ENCODE results near the gene HYKK. TPM values are rescaled to one million over a fixed set of nuclear protein-coding genes. Genes with fewer than 3 reads are reported as not detected.
"Not testable (repeated sequence)": the region's sequence is repeated elsewhere in the genome, so short reads cannot be mapped to it uniquely, and the experiment has no call there.

HYKK gene
- total RNA-seq, 6 donors from 2014 or later = 2.8 to 6.3 (median 3.2) TPM

DNA sequence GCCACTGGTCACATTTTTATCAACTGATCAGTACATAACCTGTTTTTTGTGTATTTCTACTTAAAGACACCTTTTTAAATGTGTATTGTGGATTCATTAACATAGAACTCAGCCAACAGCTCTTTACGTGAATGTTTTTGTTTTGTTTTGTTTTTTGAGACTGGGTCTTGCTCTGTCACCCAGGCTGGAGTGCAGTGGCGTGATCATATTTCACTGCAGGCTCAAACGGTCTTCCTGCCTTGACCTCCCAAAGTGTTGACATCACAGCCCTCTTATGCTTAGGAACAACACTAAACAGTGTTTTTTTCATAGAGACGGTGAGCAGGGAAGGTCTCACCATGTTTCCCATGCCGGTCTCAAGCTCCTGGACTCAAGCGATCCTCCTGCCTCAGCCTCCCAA lies 42.8 kb downstream of the HYKK start:
- 73 to 83% methylated on average over 6 of the region's 6 CpGs for WGBS, 2 donors
- ATAC-seq (ENCODE audit: low FRiP score in 2 of 2) (no peak), DNase-seq (no peak)
- Histone ChIP-seq H3K27ac (no peak overlapping the region), H3K9me3 (no peaks in the 10 kb centered on the region), H3K4me3 (no peak overlapping the region), H3K27me3 (no peaks in the 10 kb centered on the region), H3K4me1 (no peaks in the 10 kb centered on the region), H3K36me3 (peaks cover 41 to 62% (median 54%) of the 10 kb centered on the region in 4 donors)
- TF ChIP-seq POLR2A (IDR thresholded peaks at IDR 0.05) (no peak), EP300 (IDR thresholded peaks at IDR 0.05) (no peak), POLR2AphosphoS5 (IDR thresholded peaks at IDR 0.05) (no peak)
- TF ChIP-seq, protein P1, sequence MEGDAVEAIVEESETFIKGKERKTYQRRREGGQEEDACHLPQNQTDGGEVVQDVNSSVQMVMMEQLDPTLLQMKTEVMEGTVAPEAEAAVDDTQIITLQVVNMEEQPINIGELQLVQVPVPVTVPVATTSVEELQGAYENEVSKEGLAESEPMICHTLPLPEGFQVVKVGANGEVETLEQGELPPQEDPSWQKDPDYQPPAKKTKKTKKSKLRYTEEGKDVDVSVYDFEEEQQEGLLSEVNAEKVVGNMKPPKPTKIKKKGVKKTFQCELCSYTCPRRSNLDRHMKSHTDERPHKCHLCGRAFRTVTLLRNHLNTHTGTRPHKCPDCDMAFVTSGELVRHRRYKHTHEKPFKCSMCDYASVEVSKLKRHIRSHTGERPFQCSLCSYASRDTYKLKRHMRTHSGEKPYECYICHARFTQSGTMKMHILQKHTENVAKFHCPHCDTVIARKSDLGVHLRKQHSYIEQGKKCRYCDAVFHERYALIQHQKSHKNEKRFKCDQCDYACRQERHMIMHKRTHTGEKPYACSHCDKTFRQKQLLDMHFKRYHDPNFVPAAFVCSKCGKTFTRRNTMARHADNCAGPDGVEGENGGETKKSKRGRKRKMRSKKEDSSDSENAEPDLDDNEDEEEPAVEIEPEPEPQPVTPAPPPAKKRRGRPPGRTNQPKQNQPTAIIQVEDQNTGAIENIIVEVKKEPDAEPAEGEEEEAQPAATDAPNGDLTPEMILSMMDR (IDR thresholded peaks at IDR 0.05) = no peak

DNA sequence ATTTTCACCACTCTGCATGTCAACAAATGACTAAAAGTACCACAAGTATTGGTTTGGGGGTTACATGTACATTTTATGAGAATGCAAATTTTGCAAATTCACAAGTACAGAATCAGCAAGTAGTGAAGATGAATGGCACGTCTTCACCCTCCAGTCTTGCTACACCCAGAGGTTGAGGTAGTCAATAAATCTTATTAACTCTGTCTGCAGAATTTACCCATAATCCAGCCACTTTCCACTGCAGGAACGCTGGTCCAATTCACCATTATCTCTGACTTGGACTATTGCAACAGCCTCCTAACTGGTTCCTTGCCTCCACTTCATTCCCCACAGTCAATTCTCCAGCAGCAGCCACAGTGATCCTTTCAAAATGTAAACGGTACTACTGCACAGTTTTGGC lies 43.4 kb downstream of the HYKK start:
- no peak overlapping the region for H3K27ac ChIP-seq
- no peak for ATAC-seq (ENCODE audit: low FRiP score in 2 of 2)
- 77 to 80% methylated on average over 3 of the region's 3 CpGs for WGBS, 2 donors

DNA sequence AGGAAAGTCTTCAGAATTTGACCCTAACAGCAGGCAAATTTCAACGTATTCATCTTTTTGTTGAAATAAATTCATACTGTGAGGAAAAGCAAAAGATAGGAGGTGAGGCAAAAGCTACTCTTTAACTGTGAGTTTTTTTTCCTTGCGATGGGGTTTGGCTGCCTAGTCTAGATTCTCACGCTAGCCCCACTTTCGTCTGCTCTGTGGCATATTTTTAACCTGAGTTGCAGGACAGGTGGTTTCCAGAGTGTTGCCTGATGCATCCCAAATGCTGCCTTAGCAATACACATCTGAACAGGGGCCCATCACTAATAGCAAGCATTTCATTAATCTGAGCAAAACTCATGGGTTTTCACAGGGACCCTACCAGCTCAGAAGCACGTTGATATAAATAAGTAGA lies 44.5 kb downstream of the HYKK start:
- Histone ChIP-seq H3K4me3 (no peak overlapping the region), H3K36me3 (peaks cover 24 to 45% (median 38%) of the 10 kb centered on the region in 4 donors), H3K27me3 (no peaks in the 10 kb centered on the region), H3K27ac (no peak overlapping the region), H3K4me1 (no peaks in the 10 kb centered on the region), H3K9me3 (no peaks in the 10 kb centered on the region)
- no peak for DNase-seq
- no peak for ATAC-seq (ENCODE audit: low FRiP score in 2 of 2)
- no peak for TF ChIP-seq EP300 (IDR thresholded peaks at IDR 0.05)
- TF ChIP-seq, protein P1 (IDR thresholded peaks at IDR 0.05) = no peak
- TF ChIP-seq POLR2AphosphoS5 (IDR thresholded peaks at IDR 0.05) = no peak
- TF ChIP-seq POLR2A (IDR thresholded peaks at IDR 0.05) = no peak
- WGBS, 2 donors = 87 to 88% methylated on average over 5 of the region's 5 CpGs

More for the DNA sequence above, 43.4 kb downstream of the HYKK start:
- no peaks in the 10 kb centered on the region for H3K4me1 ChIP-seq
- DNase-seq = no peak
- no peaks in the 10 kb centered on the region for H3K9me3 ChIP-seq
- TF ChIP-seq POLR2AphosphoS5 (IDR thresholded peaks at IDR 0.05) = no peak
- TF ChIP-seq POLR2A (IDR thresholded peaks at IDR 0.05) = no peak
- H3K36me3 ChIP-seq = peaks cover 35 to 56% (median 48%) of the 10 kb centered on the region in 4 donors
- H3K27me3 ChIP-seq = no peaks in the 10 kb centered on the region
- no peak overlapping the region for H3K4me3 ChIP-seq

DNA sequence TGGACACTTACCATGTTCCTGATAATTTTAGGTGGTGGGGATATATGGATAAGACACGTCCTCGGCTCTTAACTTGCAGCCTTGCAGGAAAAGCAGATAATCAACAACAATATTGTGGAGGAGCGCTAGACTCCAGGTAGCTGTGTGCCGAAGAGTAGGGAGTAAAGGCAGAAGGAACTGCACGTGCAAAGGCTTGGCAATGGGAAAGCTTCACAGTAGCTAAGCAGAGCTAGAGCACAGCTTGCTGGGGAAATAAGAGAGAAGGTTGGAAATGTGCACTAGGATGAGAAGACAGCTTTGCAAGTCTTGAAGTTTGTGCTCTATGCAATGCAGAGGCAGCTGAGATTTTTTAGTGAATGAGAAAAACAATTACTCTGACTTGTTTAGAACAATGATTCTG lies 45.2 kb downstream of the HYKK start:
- DNase-seq = no peak
- no peaks in the 10 kb centered on the region for H3K4me1 ChIP-seq
- no peak overlapping the region for H3K27ac ChIP-seq
- TF ChIP-seq POLR2AphosphoS5 (IDR thresholded peaks at IDR 0.05) (no peak), POLR2A (IDR thresholded peaks at IDR 0.05) (no peak), EP300 (IDR thresholded peaks at IDR 0.05) (no peak)
- TF ChIP-seq, protein P1 (IDR thresholded peaks at IDR 0.05) = no peak
- ATAC-seq (ENCODE audit: low FRiP score in 2 of 2) = no peak
- no peaks in the 10 kb centered on the region for H3K27me3 ChIP-seq
- no peak overlapping the region for H3K4me3 ChIP-seq
- WGBS, 2 donors = 68 to 73% methylated on average over 5 of the region's 5 CpGs
- H3K9me3 ChIP-seq = no peaks in the 10 kb centered on the region
- peaks cover 18 to 38% (median 31%) of the 10 kb centered on the region in 4 donors for H3K36me3 ChIP-seq

DNA sequence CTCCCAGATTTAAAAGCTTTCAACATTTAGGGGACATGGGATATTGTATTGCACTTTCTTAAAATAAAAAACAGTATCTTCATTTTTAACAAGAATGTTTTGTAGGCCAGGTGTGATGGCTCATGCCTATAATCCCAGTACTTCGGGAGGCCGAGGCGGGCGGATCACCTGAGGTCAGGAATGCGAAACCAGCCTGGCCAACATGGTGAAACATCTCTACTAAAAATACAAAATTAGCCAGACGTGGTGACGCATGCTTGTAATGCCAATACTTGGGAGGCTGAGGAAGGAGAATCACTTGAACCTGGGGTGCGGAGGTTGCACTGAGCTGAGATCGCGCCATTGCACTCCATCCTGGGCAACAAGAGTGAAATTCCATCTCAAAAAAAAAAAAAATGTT lies 52.8 kb downstream of the HYKK start:
- H3K27me3 ChIP-seq; H3K4me3 ChIP-seq; DNase-seq; ATAC-seq (ENCODE audit: low FRiP score in 2 of 2); H3K36me3 ChIP-seq; H3K27ac ChIP-seq; H3K4me1 ChIP-seq; H3K9me3 ChIP-seq: not testable (repeated sequence)
- 94 to 97% methylated on average over 10 of the region's 10 CpGs for WGBS, 2 donors

DNA sequence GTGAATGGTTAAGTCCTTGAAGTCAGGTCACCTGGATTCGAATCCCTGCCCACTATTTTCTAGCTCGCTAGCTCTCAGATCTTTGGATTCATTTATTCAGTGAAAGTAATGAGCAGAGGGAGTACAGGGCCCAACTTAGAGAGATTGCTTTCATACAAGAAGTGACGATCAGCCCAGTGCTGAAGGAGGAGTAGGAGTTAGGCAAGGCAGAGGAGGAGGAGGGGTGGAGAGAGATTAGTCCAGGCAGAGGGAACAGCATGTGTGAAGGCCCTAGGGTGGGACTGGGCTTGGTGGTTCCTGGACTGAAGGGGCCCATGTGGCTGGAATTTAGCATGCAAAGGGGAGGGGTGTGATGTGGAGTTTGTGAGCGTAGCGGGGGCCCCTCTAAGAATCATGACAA lies 54.1 kb downstream of the HYKK start:
- no peak overlapping the region for H3K27ac ChIP-seq
- ATAC-seq (ENCODE audit: low FRiP score in 2 of 2) = no peak
- 85 to 86% methylated on average over 5 of the region's 5 CpGs for WGBS, 2 donors

More for the DNA sequence above, 54.1 kb downstream of the HYKK start:
- TF ChIP-seq EP300 (IDR thresholded peaks at IDR 0.05) (no peak), POLR2AphosphoS5 (IDR thresholded peaks at IDR 0.05) (no peak), POLR2A (IDR thresholded peaks at IDR 0.05) (no peak)
- TF ChIP-seq, protein P1 (IDR thresholded peaks at IDR 0.05) = no peak
- Histone ChIP-seq H3K36me3 (no peaks in the 10 kb centered on the region), H3K4me1 (peaks cover 8 to 18% (median 11%) of the 10 kb centered on the region in 4 donors), H3K27me3 (no peaks in the 10 kb centered on the region), H3K4me3 (no peak overlapping the region), H3K9me3 (no peaks in the 10 kb centered on the region)
- no peak for DNase-seq

Data from upper lobe of left lung (tissue), 6 donors.